ENCODE data around the gene CALM1.

DNA sequence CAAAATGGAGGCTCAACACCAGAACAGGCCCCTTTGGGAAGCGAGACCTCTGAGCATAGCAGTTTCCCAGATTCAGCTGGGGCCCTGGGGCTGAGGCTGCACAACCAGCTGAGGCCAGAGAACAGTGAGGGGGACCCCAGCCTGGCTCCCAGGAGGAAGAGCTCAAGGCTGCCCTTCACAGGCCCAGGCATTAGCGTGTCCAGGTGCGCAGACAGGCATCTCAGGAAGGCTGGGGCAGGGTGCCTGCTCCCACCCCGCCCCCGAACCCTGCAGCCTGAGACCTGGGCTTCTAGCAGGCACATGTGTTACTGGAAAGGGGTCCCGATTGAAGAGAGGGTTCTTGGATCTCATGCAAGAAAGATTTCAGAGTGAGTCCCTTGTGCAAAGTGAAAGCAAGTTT is 27.2 kb downstream of the CALM1 start:
- no peak for TF ChIP-seq POLR2A (IDR thresholded peaks at IDR 0.05)
- TF ChIP-seq, protein P1, sequence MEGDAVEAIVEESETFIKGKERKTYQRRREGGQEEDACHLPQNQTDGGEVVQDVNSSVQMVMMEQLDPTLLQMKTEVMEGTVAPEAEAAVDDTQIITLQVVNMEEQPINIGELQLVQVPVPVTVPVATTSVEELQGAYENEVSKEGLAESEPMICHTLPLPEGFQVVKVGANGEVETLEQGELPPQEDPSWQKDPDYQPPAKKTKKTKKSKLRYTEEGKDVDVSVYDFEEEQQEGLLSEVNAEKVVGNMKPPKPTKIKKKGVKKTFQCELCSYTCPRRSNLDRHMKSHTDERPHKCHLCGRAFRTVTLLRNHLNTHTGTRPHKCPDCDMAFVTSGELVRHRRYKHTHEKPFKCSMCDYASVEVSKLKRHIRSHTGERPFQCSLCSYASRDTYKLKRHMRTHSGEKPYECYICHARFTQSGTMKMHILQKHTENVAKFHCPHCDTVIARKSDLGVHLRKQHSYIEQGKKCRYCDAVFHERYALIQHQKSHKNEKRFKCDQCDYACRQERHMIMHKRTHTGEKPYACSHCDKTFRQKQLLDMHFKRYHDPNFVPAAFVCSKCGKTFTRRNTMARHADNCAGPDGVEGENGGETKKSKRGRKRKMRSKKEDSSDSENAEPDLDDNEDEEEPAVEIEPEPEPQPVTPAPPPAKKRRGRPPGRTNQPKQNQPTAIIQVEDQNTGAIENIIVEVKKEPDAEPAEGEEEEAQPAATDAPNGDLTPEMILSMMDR (IDR thresholded peaks at IDR 0.05): no peak

Measured in body of pancreas (tissue), 4 donors.